Activated naive CD4-positive, alpha-beta T cell treated with anti-CD3 and anti-CD28 coated beads, Interleukin-2, amount 50 U/mL, for 16 hours (primary cell): ENCODE results near the gene CAMK1D.

Source experiments
- DNase-seq: peaks from one replicate; pipeline ENCODE4 v3.0.0-alpha.2; 2020

The CAMK1D gene

DNA sequence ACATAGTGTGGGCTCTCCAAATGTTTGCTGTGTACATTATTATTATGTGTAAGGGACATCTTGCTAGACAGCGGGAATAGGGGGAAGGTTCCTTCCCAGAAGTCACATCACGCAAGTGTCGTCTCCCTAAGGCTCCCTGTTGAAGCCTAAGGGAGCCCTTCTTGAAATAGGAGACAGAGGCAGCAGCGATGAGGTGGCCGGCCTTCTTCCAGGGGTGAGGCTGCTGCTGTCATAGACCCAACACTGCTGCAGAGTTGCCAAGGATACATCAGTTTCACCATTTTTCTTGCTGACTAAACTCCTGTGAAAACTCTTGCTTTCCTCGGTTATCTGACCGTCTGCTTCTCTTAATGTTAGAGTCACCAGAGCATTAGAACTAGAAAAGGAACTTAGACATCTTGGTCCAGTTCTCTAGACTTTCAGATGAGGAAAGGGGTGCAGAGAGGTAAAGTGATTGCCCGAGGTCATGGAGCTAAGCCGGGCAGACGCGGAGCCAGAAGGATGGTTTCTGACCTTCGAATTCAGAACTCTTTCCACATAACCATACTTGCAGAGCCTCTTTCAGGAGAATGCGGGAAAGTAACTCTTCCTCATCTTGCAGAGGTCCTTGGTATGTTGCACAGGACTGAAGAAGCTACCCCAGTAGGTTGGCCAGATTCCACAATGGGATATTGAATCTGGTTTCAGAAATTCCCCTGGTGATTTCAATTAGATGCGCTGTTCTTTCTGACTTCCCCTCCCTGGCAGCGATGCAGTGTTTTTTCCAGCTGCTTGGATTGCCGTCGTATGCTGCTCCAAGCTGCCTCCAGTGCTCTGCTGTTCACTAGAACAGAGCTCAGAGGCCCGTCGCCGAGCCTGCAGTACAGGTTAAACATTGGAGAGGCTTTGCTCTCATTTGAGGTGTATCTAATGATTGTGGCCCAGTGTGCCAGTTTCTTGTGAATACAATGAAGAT is 217.1 kb downstream of the CAMK1D start:
- DNase-seq: no peak

DNA sequence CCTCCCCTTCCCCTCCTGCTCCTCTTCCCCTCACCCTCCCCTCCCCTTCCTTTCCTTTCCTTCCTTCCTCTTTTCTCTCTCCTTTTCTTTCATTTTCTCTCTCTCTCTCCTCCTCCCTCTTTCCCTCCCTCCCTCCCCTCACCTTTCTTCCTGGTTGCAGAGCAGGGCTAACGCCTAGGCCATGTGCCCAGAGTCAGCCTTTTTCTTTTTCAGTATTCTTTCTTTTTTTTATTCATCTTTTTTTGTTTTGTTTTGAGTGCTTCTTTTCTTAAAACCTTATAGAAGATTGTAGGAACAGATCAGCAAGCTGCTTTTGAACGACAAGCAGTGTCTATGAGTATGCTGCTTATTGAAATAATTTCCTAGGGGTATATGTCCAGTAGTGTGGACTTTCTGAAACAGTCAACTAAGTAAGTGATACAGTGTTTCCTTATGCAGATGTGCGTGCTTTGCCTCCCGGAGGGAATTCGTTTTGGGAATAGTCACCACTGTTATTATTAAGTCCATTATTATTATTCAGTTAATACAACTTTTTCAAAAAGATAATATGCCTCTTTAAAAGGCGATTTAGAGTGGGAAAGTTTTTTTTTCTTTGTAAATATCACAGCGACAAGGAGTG is 219.2 kb downstream of the CAMK1D start:
- DNase-seq: no peak

DNA sequence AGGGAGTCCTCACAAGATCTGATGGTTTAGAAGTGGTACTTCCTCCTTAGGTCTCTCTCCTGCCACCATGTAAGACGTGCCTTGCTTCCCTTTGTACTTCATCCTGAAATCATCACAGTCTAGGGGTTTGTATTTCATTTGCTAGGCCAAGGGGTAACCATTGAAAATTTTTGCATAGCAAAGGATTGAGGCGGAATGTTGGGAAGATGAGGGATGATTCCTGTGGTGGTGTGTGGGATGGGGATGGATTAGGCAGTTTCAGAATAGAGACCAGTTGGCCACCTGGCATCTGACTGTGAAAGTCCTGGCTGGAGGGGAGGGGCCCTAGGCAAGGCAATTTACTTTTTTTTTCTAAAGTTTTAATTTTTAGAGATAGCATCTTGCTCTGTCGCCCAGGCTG is 222.9 kb downstream of the CAMK1D start:
- DNase-seq: no peak

DNA sequence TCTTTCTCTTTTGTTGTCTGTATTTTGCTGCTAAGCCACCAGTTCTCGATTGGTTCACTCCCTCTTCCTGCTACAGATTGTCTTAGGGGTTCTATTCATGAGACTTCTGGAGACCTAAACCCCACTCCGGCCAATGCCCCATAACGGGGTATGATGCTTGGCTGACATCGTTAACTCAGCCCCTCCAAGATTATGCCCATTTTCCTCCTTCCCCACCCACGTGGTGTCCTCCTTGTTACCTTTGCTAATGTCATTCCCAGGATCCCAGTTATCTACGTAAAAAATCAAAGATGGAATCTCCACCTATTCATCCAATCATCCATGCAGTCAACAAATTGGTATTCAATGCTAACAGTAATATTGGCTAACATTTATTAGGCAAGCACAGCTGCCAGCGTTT is 228.3 kb downstream of the CAMK1D start:
- DNase-seq: no peak

DNA sequence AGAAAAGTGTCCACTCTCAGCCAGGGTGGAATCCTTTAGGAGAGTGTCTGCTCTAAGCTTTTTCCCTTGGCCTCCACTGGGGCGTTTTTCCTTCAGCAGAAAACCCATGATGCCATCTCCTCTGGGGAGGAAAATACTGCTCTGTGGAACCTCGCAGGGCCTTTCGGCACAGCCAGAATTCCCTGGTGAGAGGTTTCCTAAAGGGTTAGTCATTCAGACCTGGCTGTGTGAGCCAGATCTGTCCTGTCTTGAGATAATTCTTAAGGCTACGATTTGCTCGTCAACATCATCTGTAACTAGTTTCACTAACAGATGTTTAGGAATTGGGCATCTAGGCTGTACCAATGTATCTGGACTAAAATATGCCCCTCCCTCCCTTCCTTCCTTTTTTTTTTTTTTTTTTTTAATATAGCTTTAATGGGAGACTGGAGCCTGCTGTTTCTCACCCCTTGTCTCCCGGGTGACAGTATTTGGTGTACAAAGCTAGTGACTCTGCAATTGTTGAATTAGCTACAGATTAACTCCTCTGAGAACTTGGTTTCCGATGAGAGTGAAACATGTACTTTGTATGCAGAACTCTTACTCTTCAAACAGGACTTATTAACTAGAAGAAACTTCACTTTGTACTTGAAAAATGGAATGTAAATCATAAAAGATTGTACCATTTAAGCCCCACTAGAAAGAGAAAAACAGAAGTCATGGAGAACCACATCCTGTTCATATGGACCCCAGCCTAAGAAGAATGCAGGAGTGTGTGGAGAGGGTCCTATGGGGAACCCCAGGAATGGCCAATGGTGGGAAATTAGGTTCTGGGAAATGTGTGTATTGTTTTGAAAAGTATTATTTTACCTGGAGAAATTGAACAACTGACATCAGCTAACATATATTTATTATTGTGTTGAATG is 230.9 kb downstream of the CAMK1D start:
- DNase-seq: no peak

DNA sequence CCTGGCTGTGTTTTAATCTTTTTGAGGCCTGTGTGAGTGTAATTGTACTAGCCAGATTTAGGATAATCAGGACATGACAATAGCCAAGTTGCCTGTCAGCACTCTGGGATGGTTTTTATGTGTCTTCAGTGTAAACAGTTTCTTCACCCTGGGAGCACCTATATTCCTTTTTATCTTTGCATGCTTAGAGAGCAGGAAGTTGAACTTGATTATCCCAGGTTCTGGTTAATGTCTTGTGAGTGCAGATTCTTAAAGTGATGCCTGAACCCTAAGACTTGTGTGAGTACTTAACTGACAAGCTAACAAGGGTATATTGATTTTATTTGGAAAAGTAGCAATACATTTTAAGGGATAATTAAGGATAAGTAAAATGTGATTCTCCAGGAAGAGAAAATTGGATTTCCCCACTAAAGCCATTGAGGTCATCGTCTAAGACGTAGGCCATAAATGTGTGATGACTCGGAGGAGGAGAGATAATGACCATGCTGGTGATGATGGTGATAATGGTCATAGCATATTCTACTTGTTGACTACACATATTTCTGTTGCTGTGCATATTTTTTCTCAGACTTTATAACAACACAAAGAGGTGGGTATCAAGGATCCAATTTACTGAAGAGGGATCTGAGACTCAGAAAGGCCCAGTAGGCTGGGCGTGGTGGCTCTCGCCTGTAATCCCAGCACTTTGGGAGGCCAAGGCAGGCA is 234.7 kb downstream of the CAMK1D start:
- DNase-seq: no peak

DNA sequence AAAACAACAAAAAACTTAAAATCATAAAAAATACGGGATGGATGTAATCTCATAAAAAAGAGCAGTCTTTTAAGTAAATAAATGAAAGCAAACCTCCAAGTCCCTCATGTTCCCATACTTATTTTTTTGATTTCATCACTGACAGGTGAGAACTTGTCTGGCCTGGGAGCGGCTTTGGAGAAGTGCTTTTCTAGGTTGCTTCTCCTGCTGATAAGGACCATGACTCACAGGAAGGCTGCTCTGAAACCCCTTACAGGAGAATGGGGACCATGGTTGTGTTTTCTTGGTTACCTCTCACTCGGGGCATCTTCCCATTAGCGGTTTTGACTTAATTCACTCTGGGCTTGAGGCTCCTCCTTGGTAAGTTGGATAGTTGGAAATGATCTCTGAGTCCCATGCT is 237.4 kb downstream of the CAMK1D start:
- DNase-seq: no peak

DNA sequence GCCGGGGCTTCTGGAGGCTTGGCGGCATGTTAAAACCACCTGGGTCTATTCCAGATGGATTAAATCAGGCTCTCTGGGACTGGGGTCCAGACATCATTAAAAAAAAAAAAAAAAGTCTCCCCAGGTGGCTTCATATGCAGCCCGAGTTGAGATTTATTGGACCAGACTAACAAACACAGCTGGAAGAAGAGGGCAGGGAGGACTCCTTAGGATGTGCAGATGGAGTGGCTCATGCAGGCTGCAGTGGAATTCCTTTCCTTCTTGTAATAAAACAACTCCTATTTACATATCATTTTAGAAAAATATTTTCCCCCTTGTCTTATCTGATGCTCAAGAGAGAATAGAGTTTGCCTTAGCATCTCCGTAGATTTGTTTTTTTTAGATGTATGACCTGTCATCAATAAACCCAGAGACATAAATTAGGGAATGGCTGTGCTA is 238.1 kb downstream of the CAMK1D start:
- no peak for DNase-seq

DNA sequence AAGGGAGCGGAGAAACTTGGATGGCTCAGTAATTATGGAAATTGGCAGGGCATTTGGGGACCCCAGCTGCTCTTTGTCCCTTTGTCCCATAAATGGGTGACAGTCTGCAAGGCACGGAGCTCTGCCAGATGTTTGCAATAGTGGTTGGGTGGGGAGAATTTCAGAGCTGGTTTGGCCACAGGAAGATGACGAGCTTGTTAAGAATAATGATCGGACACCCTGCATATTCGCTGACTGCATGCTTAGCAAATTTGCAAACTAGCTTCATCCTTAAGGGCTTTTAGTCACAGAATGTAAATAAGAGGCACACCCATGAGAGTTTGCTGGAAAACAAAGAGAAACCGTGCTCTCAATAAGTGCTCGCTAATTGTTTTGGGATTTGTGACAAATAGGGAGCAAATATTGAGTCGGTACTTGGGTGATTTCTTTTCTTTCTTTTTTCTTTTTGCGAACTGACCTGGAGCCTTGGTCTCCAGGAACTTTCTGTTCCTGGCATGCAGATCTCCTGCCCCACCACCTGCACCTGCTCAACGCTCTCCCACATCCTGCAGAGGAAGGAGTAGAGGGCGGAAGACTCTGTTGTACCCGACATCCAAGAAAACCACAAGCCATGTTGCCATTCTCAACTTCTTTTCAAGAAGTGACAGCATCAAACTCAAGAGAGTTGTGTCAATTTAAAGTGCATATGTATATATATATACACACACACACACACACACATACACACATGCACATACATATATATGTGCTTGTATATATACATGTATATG is 238.9 kb downstream of the CAMK1D start:
- no peak for DNase-seq

DNA sequence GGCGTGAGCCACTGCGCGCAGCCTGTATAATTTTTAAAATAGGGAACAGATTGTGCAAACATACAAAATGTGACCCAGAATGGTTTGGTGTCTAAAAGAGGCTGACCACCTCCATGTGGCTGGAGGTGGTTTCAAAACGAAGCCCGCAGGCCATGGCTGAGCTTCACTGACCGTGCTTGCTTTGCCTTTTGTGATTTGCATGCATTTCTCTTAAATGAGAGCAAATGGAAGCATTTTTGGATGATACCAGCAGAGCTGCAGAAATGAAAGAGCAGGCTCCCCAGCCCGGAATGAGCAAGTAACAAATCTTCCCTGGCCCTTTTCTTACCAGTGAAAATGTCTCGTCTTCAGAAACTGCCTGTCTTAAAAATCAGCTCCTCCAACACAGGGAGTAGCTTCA is 239.9 kb downstream of the CAMK1D start:
- DNase-seq: no peak

DNA sequence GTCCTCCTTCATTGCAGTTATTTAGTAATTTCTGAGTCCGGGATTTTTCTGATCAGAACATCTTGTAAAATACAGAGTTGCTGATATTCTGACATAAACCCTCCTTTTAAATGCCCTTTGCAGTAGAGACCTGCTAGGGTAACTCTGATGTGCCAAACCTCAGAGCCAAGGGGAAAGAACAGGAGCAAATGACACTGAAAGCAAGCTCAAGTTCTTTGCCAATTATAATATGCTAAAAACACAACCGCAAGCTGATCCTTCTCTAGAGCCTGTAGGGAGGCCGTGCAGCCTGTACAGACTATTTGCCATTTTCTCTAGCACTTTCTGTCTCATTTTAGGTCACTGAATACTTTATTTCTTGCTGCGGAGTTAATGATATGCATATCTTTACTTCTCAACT is 240.4 kb downstream of the CAMK1D start:
- no peak for DNase-seq

DNA sequence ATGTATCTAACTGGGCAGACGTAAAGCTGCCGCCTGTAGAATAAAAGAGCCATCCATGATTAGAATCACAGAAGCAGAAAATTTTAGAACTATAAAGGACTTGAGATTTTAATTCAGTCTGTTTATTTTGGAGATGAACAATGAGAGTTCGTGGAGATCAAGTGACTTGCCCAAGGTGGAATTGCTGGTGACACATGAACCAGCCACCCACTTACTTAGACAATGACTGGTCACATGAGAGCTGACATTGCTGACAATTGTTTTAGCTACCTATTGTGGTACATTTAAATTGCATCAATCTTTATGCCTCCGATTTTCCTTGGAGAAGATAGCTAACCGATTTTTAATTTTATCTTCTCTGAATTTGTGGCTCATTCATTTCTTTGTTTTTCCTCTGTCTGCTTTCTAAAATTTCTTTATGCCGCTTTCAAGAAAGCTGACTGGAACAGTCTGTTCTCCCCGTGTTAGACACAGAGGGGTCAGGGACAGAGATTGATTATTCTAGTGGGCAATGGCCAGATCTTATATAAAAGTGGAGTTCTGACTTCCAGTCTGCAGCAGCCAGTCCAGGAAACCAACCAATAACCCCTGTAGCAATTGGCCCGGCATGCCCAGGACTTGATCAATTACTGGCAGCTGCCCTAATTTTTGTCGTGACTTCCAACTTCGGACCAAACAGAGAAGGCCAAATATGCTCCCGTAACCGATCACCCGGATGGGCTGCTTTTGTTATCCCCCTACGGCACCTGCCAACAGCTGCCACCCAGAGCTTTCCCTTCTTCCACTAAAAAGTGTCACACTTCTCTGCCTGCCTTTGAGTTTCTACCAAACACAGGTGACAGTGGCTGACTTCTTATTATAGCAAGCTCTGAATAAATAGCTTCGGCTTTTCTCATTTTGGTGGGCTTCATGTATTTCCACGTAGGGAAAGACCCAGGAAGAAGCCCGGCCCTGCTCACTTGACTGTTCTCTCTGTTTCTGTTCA is 241.6 kb downstream of the CAMK1D start:
- no peak for DNase-seq

DNA sequence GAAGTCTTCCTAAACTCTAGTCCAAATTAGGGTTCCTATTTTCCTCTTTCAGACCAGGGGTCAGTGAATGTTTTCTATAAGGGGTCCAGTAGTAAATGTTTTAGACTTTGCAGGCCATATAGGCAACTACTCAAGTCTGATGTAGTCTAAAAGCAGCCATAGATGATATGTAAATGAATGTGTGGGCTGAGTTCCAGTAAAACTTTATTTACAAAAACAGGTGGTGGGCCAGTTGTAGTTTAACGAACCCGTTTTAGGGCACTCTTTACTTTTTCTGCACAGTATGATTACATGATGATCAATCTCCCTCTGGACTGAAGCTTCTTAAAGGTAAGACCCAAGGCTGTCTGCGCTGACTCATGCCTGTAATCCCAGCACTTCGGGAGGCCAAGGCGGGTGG is 243.6 kb downstream of the CAMK1D start:
- no peak for DNase-seq

DNA sequence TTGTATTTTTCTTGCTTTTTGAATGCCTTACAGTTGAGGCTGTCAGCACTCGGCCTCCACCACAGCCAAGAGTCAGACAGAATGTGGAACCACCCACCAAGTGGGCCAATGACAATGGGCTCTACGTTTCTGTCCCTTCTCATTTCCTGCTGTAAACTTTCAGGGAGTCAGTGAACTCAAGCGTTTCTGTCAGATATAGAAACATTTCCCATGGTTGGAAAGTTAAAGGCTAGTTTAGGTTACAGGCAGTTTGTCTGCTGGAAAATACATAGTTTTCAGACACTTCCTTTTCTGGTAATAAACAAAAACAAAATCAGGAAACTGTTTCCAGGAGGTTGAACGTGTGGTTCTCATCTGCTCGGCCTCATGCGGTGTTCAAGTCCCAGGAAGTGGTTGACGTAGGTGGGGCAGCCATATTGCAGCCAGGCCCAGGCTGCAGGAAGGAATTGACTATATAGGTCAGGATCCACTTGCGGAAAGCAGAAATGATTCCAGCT is 245.1 kb downstream of the CAMK1D start:
- DNase-seq: no peak

DNA sequence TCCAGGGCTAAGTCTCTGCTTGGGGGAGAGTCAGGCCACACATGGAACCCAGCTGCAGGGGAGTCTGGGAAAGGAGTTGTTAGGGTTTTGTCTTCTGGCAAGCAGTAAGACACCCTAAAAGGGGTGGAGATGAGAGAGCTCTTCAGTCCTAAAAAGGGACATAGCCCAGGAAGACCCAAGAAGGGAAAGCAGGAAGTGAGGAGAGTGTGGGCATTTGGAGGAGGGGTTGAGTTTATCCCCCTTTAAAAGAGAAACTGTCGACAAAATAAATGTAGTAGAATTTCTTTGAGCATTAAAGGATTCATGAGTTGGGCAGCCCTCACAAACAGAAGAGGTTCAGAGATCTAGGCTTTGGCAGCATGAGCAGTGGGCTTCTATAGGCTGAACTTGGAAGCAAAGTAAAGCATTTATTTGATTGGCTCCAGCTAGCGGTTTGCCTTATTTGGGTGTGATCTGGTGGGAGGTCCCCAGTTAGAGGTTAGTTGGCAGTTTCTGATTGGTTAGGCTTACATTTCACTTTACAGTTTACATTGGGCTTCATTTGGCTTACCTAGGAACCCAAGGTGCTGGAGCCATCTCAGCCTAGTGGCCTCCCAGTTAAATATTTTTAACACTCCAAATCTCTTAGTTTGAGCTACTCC is 246.7 kb downstream of the CAMK1D start:
- DNase-seq: no peak

DNA sequence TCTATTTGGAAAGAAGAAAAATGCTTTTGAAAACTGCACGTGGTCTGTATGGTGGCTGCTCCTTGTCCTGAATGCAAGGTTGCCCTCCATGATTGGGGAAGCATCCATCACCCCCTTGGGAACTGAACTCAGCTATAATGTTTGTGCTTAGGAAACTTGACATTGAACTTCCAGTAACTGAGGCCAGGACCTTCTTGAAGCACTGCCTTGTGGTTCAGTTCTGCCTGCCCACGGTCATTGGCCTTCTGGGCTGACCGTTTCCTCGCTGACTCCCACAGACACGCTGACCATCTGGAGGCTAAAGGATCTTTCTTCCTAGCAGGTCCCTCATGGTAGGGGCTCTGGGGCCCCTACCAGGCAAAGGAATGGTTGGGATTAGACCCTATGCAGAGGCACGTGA is 247.8 kb downstream of the CAMK1D start:
- no peak for DNase-seq

DNA sequence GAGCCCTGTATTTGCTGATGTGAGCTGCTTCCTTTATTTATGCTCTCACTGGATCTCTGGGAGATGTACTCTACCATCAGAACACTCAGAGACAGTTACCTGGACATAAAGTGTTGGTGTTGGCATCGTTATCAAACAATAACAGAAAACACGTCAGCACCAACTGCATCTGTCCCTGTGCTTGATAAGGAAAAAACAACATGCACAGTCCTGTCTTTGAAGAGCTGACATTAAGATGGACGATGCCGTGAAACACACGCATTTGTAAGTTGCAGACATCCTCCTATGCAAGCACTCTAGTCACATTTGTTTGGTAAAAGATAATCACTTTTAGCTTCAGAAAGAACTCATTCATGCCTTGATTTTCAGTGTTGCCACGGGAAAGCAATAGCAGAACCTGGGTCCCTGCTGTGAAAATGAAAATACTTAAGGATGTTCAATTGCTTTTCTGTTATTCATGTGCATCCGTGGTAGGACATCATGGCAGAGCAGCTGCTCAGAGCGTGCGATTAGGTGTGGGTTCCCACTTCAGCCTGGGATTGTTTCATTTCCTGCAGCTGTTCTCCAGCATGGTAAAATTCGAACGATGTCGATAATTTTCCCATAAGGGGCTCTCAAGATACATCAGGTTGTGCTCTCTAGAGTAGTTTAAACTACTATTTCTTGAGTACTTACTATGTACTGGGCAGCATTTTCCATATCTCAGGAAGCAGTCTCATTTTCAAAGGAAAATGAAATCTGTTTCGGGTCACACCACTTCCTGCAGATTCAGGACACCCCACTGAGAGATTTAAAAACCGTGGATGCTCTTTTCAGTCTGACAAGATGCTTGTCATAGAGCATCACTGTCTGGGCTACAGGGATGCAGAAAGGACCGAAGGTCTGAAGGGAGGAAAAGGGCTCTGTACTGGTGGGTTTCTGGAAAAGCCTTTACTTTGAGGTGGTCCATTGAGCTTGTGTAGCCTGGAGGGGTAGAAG is 248.7 kb downstream of the CAMK1D start:
- no peak for DNase-seq

DNA sequence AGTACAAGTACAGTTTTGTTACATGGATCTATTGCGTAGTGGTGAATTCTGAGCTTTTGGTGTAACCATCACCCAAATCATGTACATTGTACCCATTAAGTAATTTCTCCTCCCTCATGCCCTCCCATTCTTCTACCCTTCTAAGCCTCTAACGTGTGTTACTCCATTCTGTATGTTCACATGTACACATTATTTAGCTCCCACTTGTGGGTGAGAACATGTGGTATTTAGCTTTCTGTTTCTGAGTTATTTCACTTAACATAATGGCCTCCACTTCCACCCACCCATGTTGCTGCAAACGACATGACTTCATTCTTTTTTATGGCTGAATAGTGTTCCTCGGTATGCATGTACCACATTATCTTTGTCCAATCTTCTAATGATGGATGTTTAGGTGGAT is 251.3 kb downstream of the CAMK1D start:
- DNase-seq: no peak

DNA sequence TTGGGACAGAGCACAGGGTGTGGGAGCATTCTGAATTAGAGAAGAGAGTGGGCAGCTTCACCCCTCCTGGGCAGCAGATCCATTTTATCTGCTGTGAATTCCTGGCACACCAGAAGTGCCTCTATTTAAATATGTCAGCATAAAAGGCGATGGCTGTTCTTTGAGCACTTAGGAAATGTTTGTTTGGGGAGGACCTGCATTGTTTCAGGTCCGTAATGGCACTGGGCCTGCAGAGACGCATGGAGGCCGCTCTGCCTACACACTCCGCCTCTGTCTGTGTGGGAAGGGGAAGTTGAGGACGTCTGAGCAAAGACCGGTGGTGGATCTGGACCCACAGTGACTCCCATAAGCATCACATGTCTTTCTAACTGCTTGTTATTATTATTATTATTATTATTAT is 253.2 kb downstream of the CAMK1D start:
- DNase-seq: no peak
